PFSK-1 (cell line): ENCODE results near the gene APIP.

Experiments used
- POLR2AphosphoS5 ChIP-seq: IDR thresholded peaks from 2 replicates; pipeline ENCODE4 v1.6.1; 2012; ENCODE audit warnings: low read depth, mild to moderate bottlenecking, control low read depth, low read length, moderate library complexity
- SIN3A ChIP-seq: IDR thresholded peaks from 2 replicates; pipeline ENCODE4 v1.6.1; 2012; ENCODE audit warnings: mild to moderate bottlenecking, low read length, moderate library complexity, borderline replicate concordance; ENCODE audit not compliant: insufficient read depth
- TAF1 ChIP-seq: IDR thresholded peaks from 2 replicates; pipeline ENCODE4 v1.6.1; 2012; ENCODE audit warnings: low read length, control low read depth, borderline replicate concordance; ENCODE audit not compliant: insufficient read depth
- TF ChIP-seq, protein P1 (sequence below), 2 experiments: IDR thresholded peaks; 2 replicates each; pipeline versions ENCODE4 v1.6.1 to v1.8.0; 2011 to 2012; ENCODE audit warnings: low read depth in 2 of 2, low read length in 2 of 2, control low read depth in 1 of 2, inconsistent platforms in 1 of 2, mild to moderate bottlenecking in 1 of 2, moderate library complexity in 1 of 2; ENCODE audit not compliant: insufficient read depth in 1 of 2

DNA sequence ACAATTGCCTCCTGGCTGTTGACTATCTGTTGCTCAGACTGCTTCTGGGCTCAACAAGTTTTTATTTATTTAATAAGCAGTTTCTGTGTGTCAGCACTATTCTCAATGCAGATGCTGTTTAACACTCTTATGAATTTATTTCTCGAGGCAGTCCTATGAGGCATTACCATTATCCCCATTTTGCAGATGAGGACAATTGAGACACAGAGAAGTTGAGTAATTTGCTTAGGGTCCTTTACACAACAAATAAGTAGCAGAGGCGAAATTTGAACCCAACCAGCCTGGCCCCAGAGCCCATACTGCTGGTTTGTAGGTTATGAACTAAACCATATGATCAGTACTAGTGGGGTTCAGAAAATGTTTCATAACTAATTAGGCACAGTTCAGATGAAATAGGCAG, 58.7 kb downstream of the APIP start:
- TF ChIP-seq SIN3A: no peak
- no peak for TF ChIP-seq TAF1
- no peak for TF ChIP-seq POLR2AphosphoS5
- TF ChIP-seq, protein P1, sequence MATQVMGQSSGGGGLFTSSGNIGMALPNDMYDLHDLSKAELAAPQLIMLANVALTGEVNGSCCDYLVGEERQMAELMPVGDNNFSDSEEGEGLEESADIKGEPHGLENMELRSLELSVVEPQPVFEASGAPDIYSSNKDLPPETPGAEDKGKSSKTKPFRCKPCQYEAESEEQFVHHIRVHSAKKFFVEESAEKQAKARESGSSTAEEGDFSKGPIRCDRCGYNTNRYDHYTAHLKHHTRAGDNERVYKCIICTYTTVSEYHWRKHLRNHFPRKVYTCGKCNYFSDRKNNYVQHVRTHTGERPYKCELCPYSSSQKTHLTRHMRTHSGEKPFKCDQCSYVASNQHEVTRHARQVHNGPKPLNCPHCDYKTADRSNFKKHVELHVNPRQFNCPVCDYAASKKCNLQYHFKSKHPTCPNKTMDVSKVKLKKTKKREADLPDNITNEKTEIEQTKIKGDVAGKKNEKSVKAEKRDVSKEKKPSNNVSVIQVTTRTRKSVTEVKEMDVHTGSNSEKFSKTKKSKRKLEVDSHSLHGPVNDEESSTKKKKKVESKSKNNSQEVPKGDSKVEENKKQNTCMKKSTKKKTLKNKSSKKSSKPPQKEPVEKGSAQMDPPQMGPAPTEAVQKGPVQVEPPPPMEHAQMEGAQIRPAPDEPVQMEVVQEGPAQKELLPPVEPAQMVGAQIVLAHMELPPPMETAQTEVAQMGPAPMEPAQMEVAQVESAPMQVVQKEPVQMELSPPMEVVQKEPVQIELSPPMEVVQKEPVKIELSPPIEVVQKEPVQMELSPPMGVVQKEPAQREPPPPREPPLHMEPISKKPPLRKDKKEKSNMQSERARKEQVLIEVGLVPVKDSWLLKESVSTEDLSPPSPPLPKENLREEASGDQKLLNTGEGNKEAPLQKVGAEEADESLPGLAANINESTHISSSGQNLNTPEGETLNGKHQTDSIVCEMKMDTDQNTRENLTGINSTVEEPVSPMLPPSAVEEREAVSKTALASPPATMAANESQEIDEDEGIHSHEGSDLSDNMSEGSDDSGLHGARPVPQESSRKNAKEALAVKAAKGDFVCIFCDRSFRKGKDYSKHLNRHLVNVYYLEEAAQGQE (IDR thresholded peaks at IDR 0.05; ENCODE audit: insufficient read depth in 1 of 2, low read depth in 2 of 2, low read length in 2 of 2): no peak
